Suprapubic skin (tissue), 4 donors: ENCODE measurements around the gene ROBO1.

Experiments used
- CTCF ChIP-seq, 2 donors: fragments of 200-600 bp in 1 of 2; fragments of 450-650 bp in 1 of 2; sonication (generic) in 1 of 2; IDR thresholded peaks; one replicate each; pipeline ENCODE4 v1.5.1; 2016 to 2019; ENCODE audit warnings: antibody characterized with exemption in 2 of 2, mild to moderate bottlenecking in 1 of 2, moderate library complexity in 1 of 2
- EP300 ChIP-seq: sonication (generic); formaldehyde crosslinking; IDR thresholded peaks from one replicate; pipeline ENCODE4 v1.6.1; 2017; ENCODE audit warnings: antibody characterized with exemption
- POLR2A ChIP-seq, 2 donors: fragments of 450-650 bp; IDR thresholded peaks; one replicate each; pipeline ENCODE4 v1.6.1; 2017; ENCODE audit warnings: antibody characterized with exemption in 2 of 2, mild to moderate bottlenecking in 2 of 2, moderate library complexity in 2 of 2
- POLR2AphosphoS5 ChIP-seq, 3 donors: sonication (generic); formaldehyde crosslinking; IDR thresholded peaks; one replicate each; pipeline ENCODE4 v1.6.1; 2017; ENCODE audit warnings: antibody characterized with exemption in 3 of 3

GRCh38 chr3:78963771-78964170, 804.0 kb downstream of the ROBO1 start:
- TF ChIP-seq CTCF (IDR thresholded peaks at IDR 0.05) (no peak), POLR2AphosphoS5 (IDR thresholded peaks at IDR 0.05) (no peak), POLR2A (IDR thresholded peaks at IDR 0.05) (no peak), EP300 (no peak)
